Upper lobe of left lung (tissue), 4 donors: ENCODE results near the gene TAS1R3.

Experiments used
- CTCF ChIP-seq, 6 experiments: fragments of 450-650 bp in 4 of 6; fragments of 200-600 bp in 2 of 6; sonication (generic) in 2 of 6; IDR thresholded peaks; one replicate each; pipeline ENCODE4 v1.5.1; 2016 to 2019; ENCODE audit warnings: antibody characterized with exemption in 6 of 6
- POLR2A ChIP-seq, 4 donors: fragments of 450-650 bp; IDR thresholded peaks; one replicate each; pipeline ENCODE4 v1.5.1; 2016 to 2017; ENCODE audit warnings: antibody characterized with exemption in 4 of 4, mild to moderate bottlenecking in 2 of 4

GRCh38 chr1:1338278-1338677 lies 7.2 kb downstream of the TAS1R3 start:
- TF ChIP-seq CTCF (IDR thresholded peaks at IDR 0.05) (no peak), POLR2A (IDR thresholded peaks at IDR 0.05) (no peak)
